ENCODE results near the gene TEX11. TPM values are rescaled to one million over a fixed set of nuclear protein-coding genes. Genes with fewer than 3 reads are reported as not detected.

TEX11 gene
- total and polyA plus RNA-seq, 2 experiments from 2014 or later: 0.60 to 1.0 TPM

DNA sequence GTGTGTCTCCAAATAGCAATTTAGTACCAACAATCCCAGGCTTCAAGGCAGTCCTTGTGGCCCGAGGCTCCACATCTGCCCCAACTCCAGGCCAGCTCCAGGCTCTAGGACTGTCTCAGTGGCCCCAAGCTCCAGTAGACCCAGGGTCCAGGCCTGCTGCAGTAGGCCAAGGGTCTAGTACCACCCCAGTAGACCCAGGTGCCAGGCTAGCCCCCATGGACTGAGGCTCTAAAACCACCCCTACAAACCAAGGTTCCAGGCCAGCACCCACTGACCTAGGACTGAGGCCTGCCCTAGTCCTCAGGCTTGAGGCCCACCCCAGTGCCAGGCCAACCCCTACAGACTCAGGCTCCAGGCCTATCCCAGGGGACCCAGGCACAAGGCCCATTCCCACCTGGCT is 272.3 kb downstream of the TEX11 start (continued):
- TF ChIP-seq, protein P1, sequence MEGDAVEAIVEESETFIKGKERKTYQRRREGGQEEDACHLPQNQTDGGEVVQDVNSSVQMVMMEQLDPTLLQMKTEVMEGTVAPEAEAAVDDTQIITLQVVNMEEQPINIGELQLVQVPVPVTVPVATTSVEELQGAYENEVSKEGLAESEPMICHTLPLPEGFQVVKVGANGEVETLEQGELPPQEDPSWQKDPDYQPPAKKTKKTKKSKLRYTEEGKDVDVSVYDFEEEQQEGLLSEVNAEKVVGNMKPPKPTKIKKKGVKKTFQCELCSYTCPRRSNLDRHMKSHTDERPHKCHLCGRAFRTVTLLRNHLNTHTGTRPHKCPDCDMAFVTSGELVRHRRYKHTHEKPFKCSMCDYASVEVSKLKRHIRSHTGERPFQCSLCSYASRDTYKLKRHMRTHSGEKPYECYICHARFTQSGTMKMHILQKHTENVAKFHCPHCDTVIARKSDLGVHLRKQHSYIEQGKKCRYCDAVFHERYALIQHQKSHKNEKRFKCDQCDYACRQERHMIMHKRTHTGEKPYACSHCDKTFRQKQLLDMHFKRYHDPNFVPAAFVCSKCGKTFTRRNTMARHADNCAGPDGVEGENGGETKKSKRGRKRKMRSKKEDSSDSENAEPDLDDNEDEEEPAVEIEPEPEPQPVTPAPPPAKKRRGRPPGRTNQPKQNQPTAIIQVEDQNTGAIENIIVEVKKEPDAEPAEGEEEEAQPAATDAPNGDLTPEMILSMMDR (conservative IDR thresholded peaks at IDR 0.05; ENCODE audit: low read depth in 2 of 2): no peak

- DNase-seq (ENCODE audit: low spot score) (no peak), ATAC-seq (no peak)
- H3K27me3 ChIP-seq (ENCODE audit: insufficient read depth): no peaks in the 10 kb centered on the region
- H3K9me3 Mint-ChIP-seq: peaks cover 9% of the 10 kb centered on the region
- H3F3A ChIP-seq (replicated peaks; ENCODE audit: low read depth): no peaks in the 10 kb centered on the region
- no peaks in the 10 kb centered on the region for H3K36me3 ChIP-seq (ENCODE audit: insufficient read depth)
- H2AFZ ChIP-seq: no peak overlapping the region
- no peak overlapping the region for H3K4me3 ChIP-seq
- 0 out of 3 replicates have a peak, but pooled peaks cover 3% of the 10 kb centered on the region for H3K36me3 Mint-ChIP-seq (ENCODE audit: low read depth)
- no peak overlapping the region for H3K27ac Mint-ChIP-seq
- no peaks in the 10 kb centered on the region for H3K4me1 ChIP-seq (ENCODE audit: insufficient read depth)
- no peaks in the 10 kb centered on the region for H4K20me1 ChIP-seq (replicated peaks; ENCODE audit: insufficient read depth)
- no peaks in the 10 kb centered on the region for H3K27me3 Mint-ChIP-seq (ENCODE audit: insufficient read depth, low read depth, poor library complexity)
- no peaks in the 10 kb centered on the region for H3K9me2 ChIP-seq (ENCODE audit: insufficient read depth)
- H3K4me2 ChIP-seq: no peak overlapping the region
- H3K27ac ChIP-seq (ENCODE audit: low read depth): no peak overlapping the region
- no peak overlapping the region for H3K4me3 Mint-ChIP-seq
- H3K79me2 ChIP-seq (replicated peaks; ENCODE audit: insufficient read depth): no peaks in the 10 kb centered on the region
- no peaks in the 10 kb centered on the region for H3K4me1 Mint-ChIP-seq
- TF ChIP-seq, protein P2, sequence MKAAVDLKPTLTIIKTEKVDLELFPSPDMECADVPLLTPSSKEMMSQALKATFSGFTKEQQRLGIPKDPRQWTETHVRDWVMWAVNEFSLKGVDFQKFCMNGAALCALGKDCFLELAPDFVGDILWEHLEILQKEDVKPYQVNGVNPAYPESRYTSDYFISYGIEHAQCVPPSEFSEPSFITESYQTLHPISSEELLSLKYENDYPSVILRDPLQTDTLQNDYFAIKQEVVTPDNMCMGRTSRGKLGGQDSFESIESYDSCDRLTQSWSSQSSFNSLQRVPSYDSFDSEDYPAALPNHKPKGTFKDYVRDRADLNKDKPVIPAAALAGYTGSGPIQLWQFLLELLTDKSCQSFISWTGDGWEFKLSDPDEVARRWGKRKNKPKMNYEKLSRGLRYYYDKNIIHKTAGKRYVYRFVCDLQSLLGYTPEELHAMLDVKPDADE (IDR thresholded peaks at IDR 0.05): no peak
- TF ChIP-seq EZH2phosphoT487 (IDR thresholded peaks at IDR 0.05; ENCODE audit: unreplicated experiment) (no peak), ZNF114 (CRISPR knock-in tag; IDR thresholded peaks at IDR 0.05) (no peak), ZNF462 (CRISPR knock-in tag; IDR thresholded peaks at IDR 0.05) (no peak), ZNF331 (CRISPR knock-in tag; IDR thresholded peaks at IDR 0.05; ENCODE audit: low read depth) (no peak), JUNB (IDR thresholded peaks at IDR 0.05; ENCODE audit: unreplicated experiment) (no peak), POLR2AphosphoS5 (IDR thresholded peaks at IDR 0.05; ENCODE audit: low read depth) (no peak), EZH2 (IDR thresholded peaks at IDR 0.05; ENCODE audit: low read depth, unreplicated experiment) (no peak), CREB1 (CRISPR knock-in tag; IDR thresholded peaks at IDR 0.05; ENCODE audit: low read depth) (no peak)
- TF ChIP-seq, protein P3, sequence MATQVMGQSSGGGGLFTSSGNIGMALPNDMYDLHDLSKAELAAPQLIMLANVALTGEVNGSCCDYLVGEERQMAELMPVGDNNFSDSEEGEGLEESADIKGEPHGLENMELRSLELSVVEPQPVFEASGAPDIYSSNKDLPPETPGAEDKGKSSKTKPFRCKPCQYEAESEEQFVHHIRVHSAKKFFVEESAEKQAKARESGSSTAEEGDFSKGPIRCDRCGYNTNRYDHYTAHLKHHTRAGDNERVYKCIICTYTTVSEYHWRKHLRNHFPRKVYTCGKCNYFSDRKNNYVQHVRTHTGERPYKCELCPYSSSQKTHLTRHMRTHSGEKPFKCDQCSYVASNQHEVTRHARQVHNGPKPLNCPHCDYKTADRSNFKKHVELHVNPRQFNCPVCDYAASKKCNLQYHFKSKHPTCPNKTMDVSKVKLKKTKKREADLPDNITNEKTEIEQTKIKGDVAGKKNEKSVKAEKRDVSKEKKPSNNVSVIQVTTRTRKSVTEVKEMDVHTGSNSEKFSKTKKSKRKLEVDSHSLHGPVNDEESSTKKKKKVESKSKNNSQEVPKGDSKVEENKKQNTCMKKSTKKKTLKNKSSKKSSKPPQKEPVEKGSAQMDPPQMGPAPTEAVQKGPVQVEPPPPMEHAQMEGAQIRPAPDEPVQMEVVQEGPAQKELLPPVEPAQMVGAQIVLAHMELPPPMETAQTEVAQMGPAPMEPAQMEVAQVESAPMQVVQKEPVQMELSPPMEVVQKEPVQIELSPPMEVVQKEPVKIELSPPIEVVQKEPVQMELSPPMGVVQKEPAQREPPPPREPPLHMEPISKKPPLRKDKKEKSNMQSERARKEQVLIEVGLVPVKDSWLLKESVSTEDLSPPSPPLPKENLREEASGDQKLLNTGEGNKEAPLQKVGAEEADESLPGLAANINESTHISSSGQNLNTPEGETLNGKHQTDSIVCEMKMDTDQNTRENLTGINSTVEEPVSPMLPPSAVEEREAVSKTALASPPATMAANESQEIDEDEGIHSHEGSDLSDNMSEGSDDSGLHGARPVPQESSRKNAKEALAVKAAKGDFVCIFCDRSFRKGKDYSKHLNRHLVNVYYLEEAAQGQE (IDR thresholded peaks at IDR 0.05; ENCODE audit: unreplicated experiment): no peak
Measured at GRCh38 chrX:70635669-70636068, 272.8 kb downstream of the TEX11 start.
